Measurements from ENCODE around the gene DDI2. TPM values are rescaled to one million over a fixed set of nuclear protein-coding genes. Genes with fewer than 3 reads are reported as not detected.
A peak's percentile ranks its signal among the peaks of the same experiment; 100 is the strongest.

DDI2 gene
- total and polyA plus RNA-seq, 4 donors = 9.5 to 72.5 (median 42.0) TPM

- DNase-seq (ENCODE audit: low spot score) = no peak
- Histone ChIP-seq H3K9ac (ENCODE audit: low read depth in 1 of 2, low read length in 2 of 2) (no peak overlapping the region), H3K27ac (ENCODE audit: low read depth in 1 of 2, low read length in 2 of 2) (peak overlapping the region; percentile 14 to 52), H3K36me3 (ENCODE audit: control insufficient read depth in 4 of 4, insufficient read depth in 3 of 4, low read depth in 1 of 4, low read length in 3 of 4) (peaks cover 0 to 6% (median 2%) of the 10 kb centered on the region in 4 donors), H3K4me1 (ENCODE audit: control insufficient read depth in 4 of 4, insufficient read depth in 4 of 4, low read length in 3 of 4) (peaks cover 8 to 46% (median 36%) of the 10 kb centered on the region in 4 donors), H3K27me3 (ENCODE audit: control insufficient read depth in 4 of 4, insufficient read depth in 4 of 4, low read length in 3 of 4) (no peaks in the 10 kb centered on the region), H3K9me3 (ENCODE audit: control insufficient read depth in 4 of 4, low read length in 3 of 4) (no peaks in the 10 kb centered on the region), H3K4me3 (ENCODE audit: low read depth in 1 of 3, low read length in 3 of 3) (no peak overlapping the region)
- no peak for TF ChIP-seq CTCF (IDR thresholded peaks at IDR 0.05; ENCODE audit: low read depth, low read length, missing input control)
- TF ChIP-seq NR2F2 (IDR thresholded peaks at IDR 0.05) = no peak
- no peak for TF ChIP-seq EGR1 (IDR thresholded peaks at IDR 0.05; ENCODE audit: low read depth in 2 of 2)
- TF ChIP-seq ZBTB33 (IDR thresholded peaks at IDR 0.05) = no peak
- TF ChIP-seq REST (IDR thresholded peaks at IDR 0.05) = no peak
- no peak for TF ChIP-seq HNF4A (conservative IDR thresholded peaks at IDR 0.05)
- no peak for TF ChIP-seq FOXA2 (IDR thresholded peaks at IDR 0.05)
- no peak for TF ChIP-seq ATF3 (IDR thresholded peaks at IDR 0.05)
- TF ChIP-seq SP1 (IDR thresholded peaks at IDR 0.05) = no peak
- TF ChIP-seq MAX (IDR thresholded peaks at IDR 0.05) = no peak
- TF ChIP-seq RXRA (IDR thresholded peaks at IDR 0.05) = no peak
- no peak for TF ChIP-seq TAF1 (conservative IDR thresholded peaks at IDR 0.05)
- no peak for TF ChIP-seq RAD21 (IDR thresholded peaks at IDR 0.05)
- no peak for TF ChIP-seq FOXA1 (IDR thresholded peaks at IDR 0.05)
- TF ChIP-seq HNF4G (IDR thresholded peaks at IDR 0.05) = no peak
- no peak for TF ChIP-seq JUND (IDR thresholded peaks at IDR 0.05)
- no peak for TF ChIP-seq GABPA (IDR thresholded peaks at IDR 0.05 in 1 of 2, conservative IDR thresholded peaks at IDR 0.05 in 1 of 2)
- 80% methylated on average over 16 of the region's 16 CpGs for WGBS
These were observed 38.2 kb upstream of the DDI2 start for GRCh38 chr1:15578921-15579682.
